HG03159 (cell line): Measurements from ENCODE around the gene PPP2R5C.
"Not testable (repeated sequence)": the region's sequence is repeated elsewhere in the genome, so short reads cannot be mapped to it uniquely, and the experiment has no call there.

Experiments used
- ATAC-seq: cut with Tn5 transposase; IDR thresholded peaks from one replicate; pipeline ENCODE4 v1.9.1; 2021; ENCODE audit warnings: mild to moderate bottlenecking, moderate library complexity; ENCODE audit not compliant: unreplicated experiment

PPP2R5C gene

DNA sequence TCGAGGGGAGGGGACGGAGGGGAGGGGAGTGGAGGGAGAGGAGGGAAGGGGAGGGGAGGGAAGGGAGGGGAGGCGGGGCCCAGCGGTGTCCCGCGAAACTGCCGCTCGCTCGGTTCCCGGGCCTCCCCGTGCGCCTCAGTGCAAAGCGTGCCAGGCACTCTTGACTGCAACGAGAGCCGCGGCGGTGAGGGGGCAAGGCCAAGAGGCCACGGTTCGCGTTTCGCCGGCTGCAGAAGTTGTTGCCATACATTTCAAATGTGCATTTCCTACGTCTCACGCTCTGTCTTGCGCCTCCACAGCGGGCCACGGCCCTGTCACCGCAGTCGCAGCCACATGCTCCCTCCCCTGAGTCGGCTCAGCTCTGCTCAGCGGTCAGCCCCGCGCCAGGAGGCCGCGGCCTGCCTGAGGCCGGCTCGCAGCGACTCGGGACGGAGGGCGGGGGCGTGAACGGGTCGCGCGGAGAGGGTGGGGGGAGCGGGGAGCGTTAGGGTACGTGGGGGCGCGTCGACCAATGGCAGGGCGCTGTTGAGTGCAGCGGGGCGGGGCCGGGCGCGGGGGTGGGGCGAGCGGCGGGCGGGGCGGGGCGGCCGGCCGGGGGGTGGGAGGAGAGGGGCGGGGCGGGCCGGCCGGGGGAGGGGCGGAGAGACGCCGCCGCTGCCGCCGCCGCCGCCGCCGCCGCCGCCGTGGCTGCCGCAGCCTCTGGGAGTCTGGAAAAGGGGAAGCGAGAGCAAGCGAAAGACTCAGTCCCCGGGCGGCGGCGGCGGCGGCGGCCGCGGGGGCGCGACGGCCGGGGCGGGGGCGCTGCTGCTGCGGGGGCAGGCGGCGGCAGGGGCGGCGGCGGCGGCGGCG lies at the start of gene PPP2R5C:
TSS of gene PPP2R5C (plus strand) at position 678 of the 849 bp plus-strand sequence. CDS start 185 bp downstream, outside the sequence.
- peak; percentile 60 for ATAC-seq

DNA sequence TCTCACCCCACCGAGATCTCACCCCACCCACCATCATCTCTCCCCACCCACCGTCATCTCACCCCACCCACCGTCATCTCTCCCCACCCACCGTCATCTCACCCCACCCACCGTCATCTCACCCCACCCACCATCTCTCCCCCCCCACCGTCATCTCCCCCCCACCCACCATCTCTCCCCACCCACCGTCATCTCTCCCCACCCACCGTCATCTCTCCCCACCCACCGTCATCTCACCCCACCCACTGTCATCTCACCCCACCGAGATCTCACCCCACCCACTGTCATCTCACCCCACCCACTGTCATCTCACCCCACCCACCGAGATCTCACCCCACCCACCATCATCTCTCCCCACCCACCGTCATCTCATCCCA lies 49.7 kb upstream of the PPP2R5C start:
- ATAC-seq = not testable (repeated sequence)

DNA sequence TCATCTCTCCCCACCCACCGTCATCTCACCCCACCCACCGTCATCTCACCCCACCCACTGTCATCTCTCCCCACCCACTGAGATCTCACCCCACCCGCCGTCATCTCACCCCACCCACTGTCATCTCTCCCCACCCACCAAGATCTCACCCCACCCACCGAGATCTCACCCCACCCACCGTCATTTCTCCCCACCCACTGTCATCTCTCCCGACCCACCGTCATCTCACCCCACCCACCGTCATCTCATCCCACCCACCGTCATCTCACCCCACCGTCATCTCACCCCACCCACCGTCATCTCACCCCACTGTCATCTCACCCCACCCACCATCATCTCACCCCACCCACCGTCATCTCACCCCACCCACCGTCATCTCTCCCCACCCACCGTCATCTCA lies 49.2 kb upstream of the PPP2R5C start:
- ATAC-seq = not testable (repeated sequence)

DNA sequence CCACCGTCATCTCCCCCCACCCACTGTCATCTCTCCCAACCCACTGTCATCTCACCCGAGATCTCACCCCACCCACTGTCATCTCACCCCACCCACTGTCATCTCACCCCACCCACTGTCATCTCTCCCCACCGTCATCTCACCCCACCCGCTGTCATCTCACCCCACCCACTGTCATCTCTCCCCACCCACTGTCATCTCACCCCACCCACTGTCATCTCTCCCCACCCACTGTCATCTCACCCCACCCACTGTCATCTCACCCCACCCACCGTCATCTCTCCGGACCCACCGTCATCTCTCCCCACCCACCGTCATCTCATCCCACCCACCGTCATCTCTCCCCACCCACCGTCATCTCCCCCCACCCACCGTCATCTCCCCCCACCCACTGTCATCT lies 48.4 kb upstream of the PPP2R5C start:
- ATAC-seq = not testable (repeated sequence)

DNA sequence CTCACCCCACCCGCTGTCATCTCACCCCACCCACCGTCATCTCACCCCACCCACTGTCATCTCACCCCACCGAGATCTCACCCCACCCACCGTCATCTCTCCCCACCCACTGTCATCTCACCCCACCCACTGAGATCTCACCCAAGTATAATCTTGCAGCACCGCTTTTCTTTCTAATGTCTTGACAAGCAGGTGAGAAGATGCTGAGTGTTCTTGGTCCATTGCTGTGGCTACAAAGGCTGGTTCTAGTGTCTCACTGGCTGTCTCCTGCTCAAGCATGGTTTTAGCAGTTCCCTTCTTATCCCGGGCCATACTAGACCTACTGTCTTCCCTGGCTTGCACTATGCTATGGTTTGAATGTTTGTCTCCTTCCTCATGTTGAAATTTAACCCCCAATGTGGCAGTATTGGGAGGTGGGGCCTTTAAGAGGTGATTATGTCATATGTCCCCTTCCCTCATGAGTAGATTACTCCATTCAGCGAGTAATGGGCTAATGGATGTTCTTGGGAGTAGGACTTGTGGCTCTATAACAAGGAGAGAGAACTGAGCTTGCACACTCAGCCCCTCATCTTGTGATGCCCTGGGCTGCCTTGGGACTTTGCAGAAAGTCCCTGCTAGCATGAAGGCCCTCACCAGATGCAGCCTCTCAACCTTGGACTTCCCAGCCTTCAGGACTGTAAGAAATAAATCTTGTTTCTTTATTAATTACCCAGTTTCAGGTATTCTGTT lies 47.7 kb upstream of the PPP2R5C start:
- no peak for ATAC-seq

DNA sequence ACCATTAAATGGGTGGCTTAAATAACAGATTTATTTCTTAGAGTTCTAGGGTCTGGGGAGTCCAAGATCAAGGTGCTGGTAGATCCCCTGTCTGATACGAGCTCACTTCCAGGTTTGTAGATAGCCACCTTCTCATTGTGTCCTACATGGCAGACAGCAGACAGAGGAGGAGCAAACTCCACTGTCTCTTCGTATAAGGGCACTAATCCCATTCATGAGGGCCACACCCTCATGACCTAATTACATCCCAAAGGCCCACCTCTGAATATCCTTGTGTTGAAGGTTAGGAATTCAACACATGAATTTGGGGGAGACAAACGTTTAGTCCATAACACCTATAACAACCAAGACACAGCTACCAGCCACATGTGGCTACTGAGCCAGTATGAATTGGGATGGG lies 47.1 kb upstream of the PPP2R5C start:
- no peak for ATAC-seq

DNA sequence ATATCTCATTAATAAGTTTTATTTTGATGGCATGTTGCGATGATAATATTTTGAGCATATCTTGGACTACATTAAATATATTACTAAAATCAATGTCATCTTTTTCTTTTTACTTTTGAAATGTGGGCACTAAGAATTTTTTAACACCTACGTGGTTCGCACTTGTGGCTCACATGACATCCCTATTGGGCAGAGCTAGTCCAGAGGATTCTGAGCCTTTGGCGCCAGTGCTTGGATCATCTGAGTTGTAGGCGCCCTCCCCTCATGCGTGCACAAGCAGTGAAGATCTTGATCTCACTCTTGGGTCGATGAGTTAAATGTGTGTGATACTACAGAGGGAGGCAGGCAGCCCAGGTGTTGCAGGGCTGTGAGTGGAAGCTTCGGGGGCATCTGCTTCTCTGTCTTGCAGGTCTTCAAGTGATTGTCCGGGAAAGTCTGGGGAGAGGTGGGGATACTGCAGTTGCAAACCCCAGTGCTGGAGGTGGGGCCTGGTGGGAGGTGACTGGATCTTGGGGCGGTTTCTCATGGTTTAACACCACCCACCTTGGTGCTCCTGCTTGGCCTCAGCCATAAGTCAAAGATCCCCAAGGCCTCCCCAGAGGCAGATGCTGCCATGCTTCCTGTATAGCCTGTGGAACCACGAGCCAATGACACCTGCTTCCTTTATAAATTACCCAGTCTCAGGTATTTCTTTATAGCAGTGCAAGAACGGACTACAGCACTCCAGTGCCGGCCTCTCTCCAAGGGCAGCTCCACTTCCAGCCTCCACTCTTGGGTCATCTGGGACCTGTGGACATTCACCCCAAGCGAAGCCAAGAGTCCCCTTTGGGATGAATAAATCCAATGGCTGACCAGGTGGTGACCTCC lies 46.1 kb upstream of the PPP2R5C start:
- no peak for ATAC-seq

DNA sequence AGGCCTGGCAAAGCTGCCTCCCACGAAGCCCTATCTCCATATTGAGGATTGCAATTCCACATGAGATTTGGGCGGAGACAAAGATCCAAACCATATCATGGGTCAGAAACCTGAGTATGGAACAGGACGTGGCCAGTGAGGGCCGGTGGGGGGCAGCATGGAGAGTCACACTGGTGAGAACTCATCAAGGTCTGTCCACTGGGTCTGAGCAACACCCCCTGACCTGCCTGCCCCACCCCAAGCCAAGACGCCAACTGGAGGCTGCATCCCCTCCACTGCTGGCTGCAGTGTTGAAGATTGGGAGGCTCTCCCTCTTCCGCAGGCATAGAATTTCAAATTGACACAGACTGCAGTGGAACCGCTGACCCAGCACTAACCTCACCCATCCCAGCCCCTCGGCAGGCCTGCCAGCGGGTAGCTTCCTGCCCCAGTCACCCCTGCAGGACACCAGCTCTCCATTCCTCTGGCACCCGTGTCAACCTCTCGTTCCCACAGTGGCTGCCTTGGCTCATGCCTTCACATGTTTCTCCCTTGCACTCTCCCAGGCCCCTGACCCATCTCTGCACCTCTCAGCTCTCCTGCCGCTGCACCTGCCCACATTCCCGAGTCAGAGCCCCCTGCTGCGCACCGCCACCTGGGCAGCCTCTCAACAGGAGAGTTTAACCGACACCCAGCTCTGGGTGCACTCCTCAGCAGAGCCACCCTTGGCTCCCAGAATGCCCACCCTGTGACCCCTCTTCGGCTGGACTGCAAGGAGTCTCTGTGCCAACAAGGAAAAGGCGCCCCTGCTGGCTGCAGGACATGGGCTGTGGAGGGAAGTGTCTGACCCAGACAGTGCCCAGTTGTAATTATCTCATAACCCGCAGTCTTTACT lies 45.2 kb upstream of the PPP2R5C start:
- ATAC-seq = no peak

DNA sequence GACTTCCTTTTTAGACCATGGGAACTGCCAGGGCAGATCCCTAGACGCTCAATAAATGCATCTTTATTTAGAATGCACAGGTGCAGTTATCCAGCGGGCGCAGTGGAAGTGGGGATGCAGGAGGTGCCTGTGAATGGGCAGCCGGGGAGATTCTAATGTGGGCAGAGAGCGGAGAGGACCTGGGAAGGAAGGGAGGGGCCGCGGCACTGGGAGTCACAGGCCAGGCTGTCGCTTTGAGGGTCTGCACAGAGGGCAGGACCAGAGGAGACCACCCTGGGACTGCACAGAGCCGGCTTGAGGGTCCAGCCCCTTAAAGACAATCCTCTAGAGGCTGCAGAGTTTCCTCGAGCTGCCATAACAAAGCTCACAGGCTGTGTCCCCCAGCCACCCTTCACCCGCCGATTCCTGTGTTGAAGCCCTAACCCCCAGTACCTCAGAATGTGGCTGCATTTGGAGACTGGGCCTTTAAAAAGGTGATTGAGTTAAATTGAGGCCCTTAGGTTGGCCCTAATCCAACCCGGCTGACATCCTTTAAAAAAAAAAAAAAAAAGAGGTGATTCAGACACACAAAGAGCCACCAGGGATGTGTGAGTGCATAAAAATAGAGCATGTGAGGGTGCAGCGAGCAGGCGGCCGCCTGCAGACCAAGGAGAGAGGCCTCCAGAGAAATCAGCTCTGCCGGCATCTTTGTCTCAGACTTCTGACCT lies 44.4 kb upstream of the PPP2R5C start:
- ATAC-seq = no peak

DNA sequence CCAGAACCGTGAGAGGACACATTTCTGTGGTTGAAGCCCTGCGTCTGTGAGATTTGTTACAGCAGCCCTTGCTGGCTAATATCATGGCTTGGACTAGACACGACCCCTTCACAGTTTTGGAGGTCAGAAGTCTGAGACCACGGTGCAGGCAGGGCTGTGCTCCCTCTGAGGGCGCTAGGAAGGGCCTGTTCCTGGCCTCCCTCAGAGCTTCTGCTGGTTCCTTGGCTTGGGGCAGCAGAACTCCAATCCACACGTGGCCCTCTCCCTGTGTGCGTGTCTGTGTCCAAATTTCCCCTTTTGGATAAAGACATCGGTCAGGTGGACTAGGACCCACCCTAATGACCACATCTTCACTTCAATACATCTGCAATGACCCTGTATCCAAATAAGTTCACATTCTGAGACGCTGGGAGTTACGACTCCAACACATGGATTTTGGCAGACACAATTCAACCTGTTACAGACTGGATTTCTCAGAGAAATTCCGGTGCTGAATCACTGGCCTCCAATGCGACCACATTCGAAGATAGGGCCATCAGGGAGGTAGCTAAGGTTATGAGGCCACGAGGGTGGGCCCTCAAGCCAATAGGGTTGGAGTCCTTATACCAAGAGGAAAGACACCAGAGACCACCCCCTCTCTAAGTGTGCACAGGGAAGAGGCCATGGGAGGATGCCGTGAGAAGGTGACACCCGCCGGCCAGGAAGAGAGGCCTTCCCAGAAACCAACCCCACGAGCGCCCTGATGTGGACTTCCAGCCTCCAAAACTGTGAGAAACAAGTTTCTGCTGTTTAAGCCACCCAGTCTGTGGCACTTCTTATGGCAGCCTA lies 43.6 kb upstream of the PPP2R5C start:
- no peak for ATAC-seq

DNA sequence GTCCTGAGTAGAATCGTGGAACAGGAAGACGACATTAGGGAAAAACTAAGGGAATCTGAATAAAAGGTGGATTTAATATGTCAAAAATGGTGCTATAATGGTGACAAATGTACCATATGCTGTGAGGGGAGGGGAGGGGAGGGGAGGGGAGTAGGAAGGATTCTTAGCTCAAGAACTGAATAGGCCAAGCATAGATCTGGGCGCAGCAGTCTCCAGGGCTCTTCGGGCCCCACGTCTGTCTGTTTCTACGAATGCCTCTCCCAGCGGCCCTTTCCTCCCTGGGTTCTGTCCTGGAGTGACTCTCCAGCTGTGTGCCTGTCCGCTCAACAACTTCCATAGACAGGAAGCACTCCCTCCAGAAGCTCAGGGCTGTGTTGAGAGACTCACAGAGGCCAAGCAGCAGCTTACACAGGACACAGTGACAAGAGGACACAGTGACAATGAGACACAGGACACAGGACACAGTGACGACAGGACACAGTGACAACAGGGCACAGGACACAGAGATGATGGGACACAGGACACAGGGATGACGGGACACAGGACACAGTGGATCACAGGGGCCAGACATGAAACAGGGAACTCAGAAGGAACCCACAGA lies 42.4 kb upstream of the PPP2R5C start:
- no peak for ATAC-seq

DNA sequence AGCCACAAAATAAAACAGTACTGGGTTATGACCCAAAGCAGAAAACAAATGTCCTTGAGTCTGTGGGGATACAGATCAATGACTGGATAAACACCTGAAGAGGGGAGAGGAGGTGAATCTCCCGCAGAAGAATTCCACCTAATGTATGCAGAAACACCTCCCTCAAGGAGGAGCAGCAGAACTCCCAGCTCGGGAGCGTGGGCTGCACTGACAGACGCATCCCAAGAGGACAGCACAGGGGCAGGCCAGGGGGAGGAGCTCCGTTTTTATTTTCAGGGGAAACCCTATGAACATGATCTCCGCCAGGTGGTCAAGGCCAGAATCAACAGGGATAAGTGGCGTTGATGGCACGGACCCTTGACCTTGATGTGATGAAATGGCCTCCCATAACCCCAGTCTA lies 41.8 kb upstream of the PPP2R5C start:
- ATAC-seq = no peak

DNA sequence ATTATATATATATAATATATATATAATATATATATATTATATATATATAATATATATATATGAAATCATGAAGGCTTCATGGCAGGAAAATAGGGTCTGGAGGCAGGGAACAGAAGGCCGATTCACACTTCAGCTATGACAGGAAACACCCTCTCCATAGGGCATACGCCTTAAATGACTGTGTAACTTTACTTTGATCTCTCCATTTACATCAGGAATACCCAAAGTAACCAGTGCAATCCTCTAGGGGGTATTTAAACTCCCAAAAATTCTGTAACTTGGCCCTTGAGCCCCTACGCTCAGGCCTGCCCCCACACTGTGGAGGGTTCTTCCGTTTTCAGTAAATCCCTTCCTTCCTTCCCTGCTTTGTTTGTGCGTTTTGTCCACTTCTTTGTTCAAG lies 40.4 kb upstream of the PPP2R5C start:
- ATAC-seq = no peak

DNA sequence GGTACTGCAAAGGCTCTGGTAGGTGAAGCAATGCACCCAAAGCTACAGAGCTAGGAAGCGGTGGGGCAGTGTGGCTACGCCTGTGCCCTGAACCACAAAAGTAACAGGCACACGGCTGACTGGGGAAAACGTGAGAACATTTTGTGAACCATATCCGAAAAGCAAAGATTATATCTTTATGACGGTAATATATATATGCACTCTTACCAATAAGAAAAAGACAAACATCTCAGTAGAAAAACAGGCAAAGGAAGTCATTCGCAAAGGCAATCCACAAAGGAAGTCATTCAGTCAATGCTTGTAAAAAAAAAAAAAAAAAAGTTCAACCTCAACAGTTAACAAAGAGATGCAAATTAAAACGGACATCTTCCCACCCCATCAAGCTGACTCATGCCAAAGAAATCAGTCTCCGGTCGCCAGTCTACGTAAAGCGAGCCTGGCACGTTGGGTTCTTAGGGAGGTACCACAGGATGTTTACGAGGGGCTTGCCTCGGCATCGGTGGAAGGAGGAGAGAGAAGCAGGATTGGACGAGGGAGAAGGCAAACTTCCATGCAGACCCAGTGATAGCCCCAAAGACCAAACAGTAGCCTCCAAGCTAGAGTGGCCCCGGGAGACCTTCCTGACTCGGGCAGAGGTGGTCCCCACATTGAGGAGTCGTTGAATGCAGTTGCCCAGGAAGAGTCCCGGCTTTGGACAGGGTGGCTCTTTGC lies 39.4 kb upstream of the PPP2R5C start:
- ATAC-seq = no peak

DNA sequence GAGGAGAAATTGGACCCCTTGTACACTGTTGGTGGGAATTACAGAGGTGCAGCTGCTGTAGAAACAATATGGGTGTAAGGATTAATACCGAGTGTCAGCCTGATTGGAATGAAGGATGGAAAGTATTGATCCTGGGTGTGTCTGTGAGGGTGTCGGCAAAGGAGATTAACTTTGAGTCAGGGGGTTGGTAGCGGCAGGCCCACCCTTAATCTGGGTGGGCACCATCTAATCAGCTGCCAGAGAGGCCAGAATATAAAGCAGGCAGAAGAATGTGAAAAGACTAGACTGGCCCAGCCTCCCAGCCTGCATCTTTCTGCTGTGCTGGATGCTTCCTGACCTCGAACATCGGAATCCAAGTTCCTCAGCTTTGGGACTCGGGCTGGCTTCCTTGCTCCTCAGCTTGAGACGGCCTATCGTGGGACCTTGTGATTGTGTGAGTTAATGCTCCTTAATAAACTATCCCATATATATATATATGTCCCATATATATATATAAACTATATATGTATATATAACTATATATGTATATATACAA lies 38.4 kb upstream of the PPP2R5C start:
- ATAC-seq = no peak

DNA sequence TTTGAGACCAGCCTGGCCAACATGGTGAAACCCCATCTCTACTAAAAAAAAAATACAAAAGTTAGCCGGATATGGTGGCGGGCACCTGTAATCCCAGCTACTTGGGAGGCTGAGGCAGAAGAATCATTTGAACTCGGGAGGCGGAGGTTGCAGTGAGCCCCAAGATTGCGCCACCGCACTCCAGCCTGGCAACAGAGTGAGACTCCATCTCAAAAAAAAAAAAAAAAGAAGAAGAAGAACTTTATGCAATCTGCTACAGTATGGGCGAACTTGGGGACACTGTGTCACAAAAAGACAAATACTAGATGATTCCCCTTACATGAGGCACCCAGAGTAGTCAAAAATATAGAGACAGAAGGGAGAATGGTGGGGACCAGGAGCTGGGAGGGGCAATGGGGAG lies 35.9 kb upstream of the PPP2R5C start:
- not testable (repeated sequence) for ATAC-seq

DNA sequence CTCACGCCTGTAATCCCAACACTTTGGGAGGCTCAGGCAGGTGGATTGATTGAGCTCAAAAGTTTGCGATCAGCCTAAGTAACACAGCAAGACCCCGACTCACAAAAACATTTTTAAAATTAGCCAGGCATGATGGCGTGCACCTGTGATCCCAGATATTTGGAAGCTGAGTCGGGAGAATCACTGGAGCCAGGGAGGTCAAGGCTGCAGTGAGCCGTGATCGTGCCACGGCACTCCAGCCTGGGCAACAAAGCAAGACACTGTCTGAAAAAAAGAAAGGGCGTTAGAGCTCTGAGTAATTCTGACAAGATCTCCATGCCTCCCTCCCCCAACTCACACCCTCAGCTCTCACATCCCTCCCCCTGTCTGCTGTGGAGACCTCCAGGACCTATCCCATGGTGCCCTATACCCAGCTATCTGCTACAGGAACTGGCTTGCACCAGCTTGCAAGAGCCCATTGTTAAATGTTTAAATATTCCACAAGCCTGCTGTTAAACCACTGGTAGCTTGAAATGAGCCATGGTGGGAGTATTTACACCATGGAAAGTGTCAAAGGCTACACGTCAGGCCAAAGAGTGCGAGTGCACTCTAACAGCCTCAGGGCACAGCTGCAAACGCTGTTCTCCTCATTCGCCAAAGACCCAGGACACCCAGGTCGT lies 35.1 kb upstream of the PPP2R5C start:
- ATAC-seq = no peak
